A549 (cell line): ENCODE data around the gene EIF4B. TPM values are rescaled to one million over a fixed set of nuclear protein-coding genes. Genes with fewer than 3 reads are reported as not detected.

Experiments
- ATAC-seq, 2 experiments: fragments of 200-7000 bp in 1 of 2; fragments of >200 bp in 1 of 2; cut with Nextera tagmentation in 1 of 2; cut with Tn5 transposase in 1 of 2; 3 replicates each; pipeline versions ENCODE4 v1.8.0 to v1.9.1; 2018 to 2020; ENCODE audit warnings: mild to moderate bottlenecking in 1 of 2, moderate library complexity in 1 of 2
- CTCF ChIA-PET: fragments of 300-600 bp; sonication (Branson Sonifier 250); formaldehyde crosslinking; extraction: SDS; loops from one replicate; lab custom pipeline; 2021; ENCODE audit warnings: antibody characterized with exemption, inconsistent platforms; lab: Yijun Ruan, JAX
- POLR2A ChIA-PET: fragments of 350-600 bp; formaldehyde crosslinking; extraction: SDS; loops from one replicate; lab custom pipeline; 2021; ENCODE audit warnings: antibody characterized with exemption, inconsistent platforms; lab: Yijun Ruan, JAX
- DNase-seq, 2 experiments: peaks; one replicate each; pipeline versions ENCODE4 v3.0.0 to v3.0.0-alpha.2; 2011 to 2016; ENCODE audit warnings: low read depth in 1 of 2, low spot score in 1 of 2
- FAIRE-seq: peaks from 2 replicates; lab custom pipeline; 2011; peaks lifted over from hg19 to GRCh38; lab: Jason Lieb, UNC
- H3K27ac ChIP-seq, 2 experiments: fragments of >200 bp; sonication (Bioruptor Twin); formaldehyde crosslinking; 3 replicates each; pipeline ENCODE4 v1.5.1; 2016 to 2017
- H3K4me1 ChIP-seq: fragments of >200 bp; sonication (Bioruptor Twin); formaldehyde crosslinking; 3 replicates; pipeline ENCODE4 v1.6.1; 2016
- H3K4me2 ChIP-seq: fragments of >200 bp; sonication (Bioruptor Twin); formaldehyde crosslinking; 3 replicates; pipeline ENCODE4 v1.6.1; 2016
- H3K4me3 ChIP-seq: fragments of >200 bp; sonication (Bioruptor Twin); formaldehyde crosslinking; 3 replicates; pipeline ENCODE4 v1.5.1; 2016
- H3K9me3 ChIP-seq: fragments of >200 bp; sonication (Bioruptor Twin); formaldehyde crosslinking; 3 replicates; pipeline ENCODE4 v1.6.1; 2016
- BCL3 ChIP-seq: fragments of >200 bp; sonication (Bioruptor Twin); formaldehyde crosslinking; IDR thresholded peaks from 3 replicates; pipeline ENCODE4 v1.6.1; 2016
- CBX2 ChIP-seq: fragments of 200-600 bp; sonication (generic); IDR thresholded peaks from 2 replicates; pipeline ENCODE4 v1.6.1; 2016; ENCODE audit warnings: low read depth, mild to moderate bottlenecking, borderline replicate concordance
- CEBPB ChIP-seq, 2 experiments: fragments of >200 bp in 1 of 2; sonication (Bioruptor Twin) in 1 of 2; formaldehyde crosslinking in 1 of 2; IDR thresholded peaks; 2 replicates each; pipeline ENCODE4 v1.6.1; 2012 to 2016
- CHD2 ChIP-seq: fragments of 150-350 bp; IDR thresholded peaks from 2 replicates; pipeline ENCODE4 v1.6.1; 2014; ENCODE audit warnings: low read length; ENCODE audit not compliant: partially characterized antibody
- EP300 ChIP-seq, 2 experiments: fragments of >200 bp; sonication (Bioruptor Twin); formaldehyde crosslinking; IDR thresholded peaks; 2 replicates in 1 of 2; 3 replicates in 1 of 2; pipeline ENCODE4 v1.6.1; 2016 to 2017
- GATA3 ChIP-seq: IDR thresholded peaks from 2 replicates; pipeline ENCODE4 v1.6.1; 2012; ENCODE audit warnings: borderline replicate concordance
- HOXA7 ChIP-seq: fragments of 250-450 bp; sonication (Bioruptor Pico); IDR thresholded peaks from 2 replicates; pipeline ENCODE4 v1.5.0; 2020; ENCODE audit warnings: mild to moderate bottlenecking, moderate library complexity
- HOXB13 ChIP-seq: fragments of 250-450 bp; sonication (Bioruptor Pico); IDR thresholded peaks from 2 replicates; pipeline ENCODE4 v1.5.0; 2020; ENCODE audit warnings: low read depth, mild to moderate bottlenecking, moderate library complexity
- JUN ChIP-seq, 2 experiments: fragments of >200 bp; sonication (Bioruptor Twin); formaldehyde crosslinking; IDR thresholded peaks; 2 replicates in 1 of 2; 3 replicates in 1 of 2; pipeline ENCODE4 v1.6.1; 2016 to 2017
- JUNB ChIP-seq: fragments of >200 bp; sonication (Bioruptor Twin); formaldehyde crosslinking; IDR thresholded peaks from 2 replicates; pipeline ENCODE4 v1.6.1; 2016
- MAX ChIP-seq: IDR thresholded peaks from 2 replicates; pipeline ENCODE4 v1.6.1; 2012
- PHF8 ChIP-seq: fragments of 200-600 bp; sonication (generic); IDR thresholded peaks from 2 replicates; pipeline ENCODE4 v1.6.1; 2016; ENCODE audit warnings: low read depth, mild to moderate bottlenecking, antibody characterized with exemption, moderate library complexity, borderline replicate concordance
- POLR2A ChIP-seq: IDR thresholded peaks from 2 replicates; pipeline ENCODE4 v1.6.1; 2012; ENCODE audit warnings: mild to moderate bottlenecking, low read length
- RARB ChIP-seq: fragments of 250-450 bp; sonication (Bioruptor Pico); IDR thresholded peaks from 2 replicates; pipeline ENCODE4 v1.8.0; 2021; ENCODE audit warnings: mild to moderate bottlenecking, moderate library complexity
- RFX5 ChIP-seq: fragments of 450-650 bp; IDR thresholded peaks from 2 replicates; pipeline ENCODE4 v1.7.1; 2014; ENCODE audit warnings: antibody characterized with exemption, mild to moderate bottlenecking, moderate library complexity
- TFCP2L1 ChIP-seq: fragments of 250-450 bp; sonication (Bioruptor Pico); IDR thresholded peaks from 2 replicates; pipeline ENCODE4 v1.5.0; 2021; ENCODE audit warnings: mild to moderate bottlenecking
- WGBS: methylation state at CpG from one replicate; pipeline ENCODE4 v1.1.6; 2017; ENCODE audit errors: missing lambda C conversion rate; 5-methylcytosine and 5-hydroxymethylcytosine counted together
- polyA plus RNA-seq, 4 experiments: library from polyadenylated mRNA; depleted of rRNA in 3 of 4; stranded (reverse); fragments of >200 nt; fragmentation: RNase III in 1 of 4; extraction: RNeasy Plus Mini Kit Qiagen cat#74134 plus additional on column Dnase treatment in 1 of 4; gene quantifications; 2 replicates in 3 of 4; 3 replicates in 1 of 4; pipeline ENCODE4 v1.2.3, GENCODE V29; 2011 to 2017
- TF ChIP-seq, protein P1 (sequence below): IDR thresholded peaks from 2 replicates; pipeline ENCODE4 v1.6.1; 2012
- TF ChIP-seq, protein P2 (sequence below): IDR thresholded peaks from 2 replicates; pipeline ENCODE4 v1.6.1; 2012; ENCODE audit warnings: low read depth, borderline replicate concordance

EIF4B gene
- polyA plus RNA-seq, 2 of the 4 experiments (the other 2 are of a cell fraction) = 377 to 650 TPM

- no peak for FAIRE-seq
- peak; percentile 99 to 100 for DNase-seq
- peak; percentile 98 to 99 for ATAC-seq
- Histone ChIP-seq H3K27ac (peak within 1 kb of the TSS; percentile 86 to 94), H3K4me1 (peaks cover 10% of the 10 kb centered on the region; the same call in 2 of the 3 replicates), H3K4me2 (peak within 1 kb of the TSS; percentile 92), H3K4me3 (peak within 1 kb of the TSS; percentile 56), H3K9me3 (peaks cover 7% of the 10 kb centered on the region; the same call in 2 of the 3 replicates)
- TF ChIP-seq BCL3 = peak; percentile 89
- peak; percentile 83; the same call in 1 of the 2 replicates for TF ChIP-seq PHF8
- TF ChIP-seq TFCP2L1 (CRISPR knock-in tag) = 0 out of 2 replicates have a peak, but pooled peaks have one; percentile 35
- TF ChIP-seq, protein P1, sequence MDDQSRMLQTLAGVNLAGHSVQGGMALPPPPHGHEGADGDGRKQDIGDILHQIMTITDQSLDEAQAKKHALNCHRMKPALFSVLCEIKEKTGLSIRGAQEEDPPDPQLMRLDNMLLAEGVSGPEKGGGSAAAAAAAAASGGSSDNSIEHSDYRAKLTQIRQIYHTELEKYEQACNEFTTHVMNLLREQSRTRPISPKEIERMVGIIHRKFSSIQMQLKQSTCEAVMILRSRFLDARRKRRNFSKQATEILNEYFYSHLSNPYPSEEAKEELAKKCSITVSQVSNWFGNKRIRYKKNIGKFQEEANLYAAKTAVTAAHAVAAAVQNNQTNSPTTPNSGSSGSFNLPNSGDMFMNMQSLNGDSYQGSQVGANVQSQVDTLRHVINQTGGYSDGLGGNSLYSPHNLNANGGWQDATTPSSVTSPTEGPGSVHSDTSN = peak; percentile 99
- TF ChIP-seq HOXA7 (CRISPR knock-in tag) = no peak
- TF ChIP-seq CEBPB (IDR thresholded peaks at IDR 0.05) = no peak
- TF ChIP-seq RFX5 = peak; percentile 88
- no peak for TF ChIP-seq EP300 (IDR thresholded peaks at IDR 0.05)
- peak; percentile 5 to 86; a peak in 3 of 5 replicates for TF ChIP-seq JUN (IDR thresholded peaks at IDR 0.05)
- TF ChIP-seq GATA3 = peak; percentile 27; the same call in 1 of the 2 replicates
- peak; percentile 99 for TF ChIP-seq POLR2A
- TF ChIP-seq, protein P2, sequence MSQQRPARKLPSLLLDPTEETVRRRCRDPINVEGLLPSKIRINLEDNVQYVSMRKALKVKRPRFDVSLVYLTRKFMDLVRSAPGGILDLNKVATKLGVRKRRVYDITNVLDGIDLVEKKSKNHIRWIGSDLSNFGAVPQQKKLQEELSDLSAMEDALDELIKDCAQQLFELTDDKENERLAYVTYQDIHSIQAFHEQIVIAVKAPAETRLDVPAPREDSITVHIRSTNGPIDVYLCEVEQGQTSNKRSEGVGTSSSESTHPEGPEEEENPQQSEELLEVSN = peak; percentile 58; the same call in 1 of the 2 replicates
- peak; percentile 76 for TF ChIP-seq MAX
- 12% methylated on average over 37 of the region's 67 CpGs for WGBS
- ChIA-PET CTCF (interaction anchor here (0.8 to 45.5 kb wide), 10 partner anchors 9 to 242 kb away, joined by 3 to 1424 read pairs (median 4); partner anchors contain the start of genes AAAS, IGFBP6, SOAT2 and SPRYD3), POLR2A (interaction anchor here (0.7 to 4.1 kb wide), 22 partner anchors 11 to 220 kb away, joined by 3 to 46 read pairs (median 4); partner anchors contain the start of genes CSAD, IGFBP6, MYG1 and PFDN5)
These were observed 73.2 kb downstream of the EIF4B start, which contains the start of gene SPRYD3 for GRCh38 chr12:53079226-53080117. Gene SPRYD3, minus strand, starts transcription at chr12:53079390. Its CDS starts 57 bp downstream, at chr12:53079333.

- TF ChIP-seq CHD2 (no peak), PHF8 (no peak)
- ChIA-PET CTCF (interaction anchor here (38.0 to 45.5 kb wide), 2 partner anchors 5 to 18 kb away, joined by 1424 read pairs; partner anchors contain the start of genes IGFBP6, SOAT2, SPRYD3 and TNS2), POLR2A (interaction anchor here (0.7 kb wide), 1 partner anchor 68 kb away, joined by 3 read pairs; no protein-coding TSS in a partner anchor)
- WGBS = 25% methylated on average over 2 of the region's 2 CpGs
- H3K4me2 ChIP-seq = no peak overlapping the region
- no peak overlapping the region for H3K4me3 ChIP-seq
- peaks cover 12% of the 10 kb centered on the region; the same call in 2 of the 3 replicates for H3K9me3 ChIP-seq
- ATAC-seq = no peak
- H3K27ac ChIP-seq = no peak overlapping the region
- no peak for DNase-seq
- FAIRE-seq = no peak
- peaks cover 10% of the 10 kb centered on the region; the same call in 2 of the 3 replicates for H3K4me1 ChIP-seq
These were observed 76.5 kb downstream of the EIF4B start for GRCh38 chr12:53082637-53083175.

DNA sequence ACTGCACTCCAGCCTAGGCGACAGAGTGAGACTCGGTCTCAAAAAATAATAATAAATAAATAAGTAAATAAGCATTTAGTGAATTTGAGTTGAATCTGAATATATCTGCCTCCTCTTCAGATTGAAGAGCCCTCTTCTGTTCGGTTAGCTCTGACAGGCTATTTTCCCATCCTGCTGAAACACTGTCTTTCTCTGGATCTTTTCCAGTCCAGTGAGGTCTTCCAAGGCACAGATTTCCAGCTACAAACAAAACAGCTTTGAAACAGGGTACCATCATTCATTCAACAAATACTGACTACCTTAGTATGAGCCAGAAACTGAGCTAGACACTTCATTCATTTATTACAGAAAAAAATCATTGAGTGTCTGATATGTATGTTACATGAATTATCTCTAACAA, 80.1 kb downstream of the EIF4B start:
- CTCF ChIA-PET = interaction anchor here (1.2 to 45.5 kb wide), 7 partner anchors 2 to 127 kb away, joined by 3 to 1424 read pairs (median 4); partner anchors contain the start of genes IGFBP6, SOAT2, SPRYD3 and TNS2
- FAIRE-seq = no peak
- POLR2A ChIA-PET = no interaction called here

More for the DNA sequence above, 80.1 kb downstream of the EIF4B start:
- ATAC-seq (no peak), DNase-seq (no peak)
- H3K4me3 ChIP-seq = no peak overlapping the region
- TF ChIP-seq CBX2 = no peak
- TF ChIP-seq, protein P1 = no peak
- no peak for TF ChIP-seq JUNB
- no peak for TF ChIP-seq HOXB13 (CRISPR knock-in tag)
- TF ChIP-seq MAX = no peak
- no peak for TF ChIP-seq RARB (CRISPR knock-in tag)
- H3K4me1 ChIP-seq = no peaks in the 10 kb centered on the region
- WGBS = 81% methylated on average over 3 of the region's 3 CpGs
- H3K9me3 ChIP-seq = peaks cover 12% of the 10 kb centered on the region; the same call in 2 of the 3 replicates
- no peak overlapping the region for H3K4me2 ChIP-seq
- H3K27ac ChIP-seq = no peak overlapping the region
